ENCODE data around the gene THBS2. TPM values are rescaled to one million over a fixed set of nuclear protein-coding genes. Genes with fewer than 3 reads are reported as not detected.

The THBS2 gene
- total and polyA plus RNA-seq, 2 of the 8 experiments (the other 6 are each of a cell fraction or from before 2014, with no cell fraction given) = 11.0 to 22.5 TPM

GRCh38 chr6:169237496-169238134, 16.0 kb downstream of the THBS2 start (continued):
- TF ChIP-seq, protein P1, sequence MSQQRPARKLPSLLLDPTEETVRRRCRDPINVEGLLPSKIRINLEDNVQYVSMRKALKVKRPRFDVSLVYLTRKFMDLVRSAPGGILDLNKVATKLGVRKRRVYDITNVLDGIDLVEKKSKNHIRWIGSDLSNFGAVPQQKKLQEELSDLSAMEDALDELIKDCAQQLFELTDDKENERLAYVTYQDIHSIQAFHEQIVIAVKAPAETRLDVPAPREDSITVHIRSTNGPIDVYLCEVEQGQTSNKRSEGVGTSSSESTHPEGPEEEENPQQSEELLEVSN (IDR thresholded peaks at IDR 0.05) = no peak
- TF ChIP-seq BACH1 (IDR thresholded peaks at IDR 0.05; ENCODE audit: low read length) (no peak), NANOG (IDR thresholded peaks at IDR 0.05; ENCODE audit: insufficient read depth, low read depth, low read length, poor library complexity, severe bottlenecking) (no peak), NRF1 (IDR thresholded peaks at IDR 0.05; ENCODE audit: low read depth, low read length) (no peak), CBX5 (IDR thresholded peaks at IDR 0.05; ENCODE audit: low read depth, low read length) (no peak)

Measured in H1 (cell line).